ENCODE data around the gene DLL1. TPM values are rescaled to one million over a fixed set of nuclear protein-coding genes. Genes with fewer than 3 reads are reported as not detected.

The DLL1 gene
- total and polyA plus RNA-seq, 5 experiments from 2014 or later = 0.34 to 15.9 (median 1.5) TPM

DNA sequence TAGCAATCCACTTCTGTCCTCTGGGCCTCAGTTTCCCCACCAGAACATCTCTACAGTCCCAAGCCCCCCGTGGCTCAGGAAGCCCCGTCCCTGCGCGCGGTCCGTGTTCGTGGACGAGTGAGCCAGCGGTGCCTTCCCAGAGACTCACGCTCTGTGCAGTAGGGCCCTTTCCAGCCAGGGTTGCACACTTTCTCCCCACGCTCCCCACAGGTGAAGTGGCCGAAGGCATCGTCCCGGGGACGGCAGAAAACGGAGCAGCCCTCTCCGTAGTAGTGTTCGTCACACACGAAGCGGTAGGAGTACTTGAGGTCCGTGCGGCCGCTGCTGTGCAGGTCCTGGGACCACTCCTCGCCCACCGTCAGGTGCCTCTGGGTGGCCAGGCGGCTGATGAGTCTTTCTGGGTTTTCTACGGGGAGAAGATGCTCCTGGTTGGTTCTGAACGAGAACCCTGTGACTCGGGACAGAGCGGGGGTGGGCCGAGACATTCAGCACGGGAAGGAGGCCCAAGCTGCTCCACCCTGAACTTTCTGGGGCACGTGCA, 2.7 kb downstream of the DLL1 start:
- Mint-ChIP-seq H3K9me3 (no peaks in the 10 kb centered on the region), H3K27me3 (peaks cover 0 to 10% (median 7%) of the 10 kb centered on the region in 5 donors), H3K4me1 (peaks cover 25 to 35% (median 28%) of the 10 kb centered on the region in 4 donors), H3K27ac (peak overlapping the region in 5 of 10 donors; percentile 82 to 92 (median 87)), H3K36me3 (peaks cover 0 to 30% (median 9%) of the 10 kb centered on the region in 3 donors), H3K4me3 (peak overlapping the region; percentile 82 to 94 (median 88))
- POLR2A ChIA-PET = interaction anchor here (1.3 to 6.5 kb wide), 4 partner anchors 10 to 200 kb away, joined by 3 to 61 read pairs (median 21); no protein-coding TSS in a partner anchor
- ATAC-seq = no peak
- DNase-seq = no peak

DNA sequence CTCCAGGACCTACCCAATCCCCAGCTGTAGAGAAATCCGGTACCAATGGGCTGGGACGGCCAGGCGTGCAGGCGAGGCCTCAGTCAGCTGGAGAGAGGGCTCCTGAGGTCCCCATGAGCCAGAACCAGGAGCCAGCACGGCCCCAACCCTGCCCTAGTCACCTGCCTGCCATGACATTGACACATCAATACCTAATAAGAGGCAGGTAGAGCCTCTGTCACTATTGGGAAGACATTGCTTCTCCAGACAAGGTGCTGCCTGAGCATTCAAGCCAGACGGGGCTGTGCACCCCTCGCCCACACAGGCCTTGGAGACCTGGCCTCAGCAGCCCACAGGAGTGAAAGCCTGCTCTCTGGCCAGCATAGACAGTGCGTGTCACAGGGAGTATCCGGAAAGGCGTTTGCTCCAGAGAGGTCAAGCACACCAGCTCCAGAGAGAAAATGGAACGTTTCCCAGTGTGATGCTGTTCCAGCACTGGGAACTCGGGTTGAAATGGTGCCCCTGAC, 3.5 kb downstream of the DLL1 start:
- no peak overlapping the region for H3K27ac Mint-ChIP-seq
- H3K36me3 Mint-ChIP-seq = peaks cover 0 to 37% (median 10%) of the 10 kb centered on the region in 3 donors
- no peaks in the 10 kb centered on the region for H3K9me3 Mint-ChIP-seq
- POLR2A ChIA-PET = interaction anchor here (1.5 to 6.5 kb wide), 2 partner anchors 15 to 139 kb away, joined by 3 to 61 read pairs; no protein-coding TSS in a partner anchor
- ATAC-seq (no peak), DNase-seq (peak in 1 of 10 donors; percentile 35)
- peaks cover 18 to 28% (median 20%) of the 10 kb centered on the region in 4 donors for H3K4me1 Mint-ChIP-seq
- H3K4me3 Mint-ChIP-seq = peak overlapping the region in 7 of 10 donors; percentile 2 to 87 (median 42)
- H3K27me3 Mint-ChIP-seq = peaks cover 0 to 7% (median 6%) of the 10 kb centered on the region in 5 donors

DNA sequence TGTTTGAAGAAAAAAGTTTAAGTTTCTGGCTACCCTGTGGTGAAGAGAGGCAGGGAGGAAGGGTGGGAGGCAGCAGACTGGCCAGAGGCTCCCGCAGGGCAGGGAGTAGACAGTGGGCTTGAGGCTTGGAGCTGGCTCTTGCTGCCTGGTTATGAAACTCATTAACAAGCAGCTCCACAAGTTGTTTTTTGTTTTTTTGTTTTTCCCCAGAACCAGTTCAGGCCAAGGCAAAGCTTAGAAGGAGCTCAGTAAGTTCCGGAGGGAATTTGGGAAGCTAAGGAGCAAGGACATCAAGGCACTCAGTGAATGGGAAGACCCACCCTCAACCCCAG, 4.0 kb downstream of the DLL1 start:
- no peak for ATAC-seq

DNA sequence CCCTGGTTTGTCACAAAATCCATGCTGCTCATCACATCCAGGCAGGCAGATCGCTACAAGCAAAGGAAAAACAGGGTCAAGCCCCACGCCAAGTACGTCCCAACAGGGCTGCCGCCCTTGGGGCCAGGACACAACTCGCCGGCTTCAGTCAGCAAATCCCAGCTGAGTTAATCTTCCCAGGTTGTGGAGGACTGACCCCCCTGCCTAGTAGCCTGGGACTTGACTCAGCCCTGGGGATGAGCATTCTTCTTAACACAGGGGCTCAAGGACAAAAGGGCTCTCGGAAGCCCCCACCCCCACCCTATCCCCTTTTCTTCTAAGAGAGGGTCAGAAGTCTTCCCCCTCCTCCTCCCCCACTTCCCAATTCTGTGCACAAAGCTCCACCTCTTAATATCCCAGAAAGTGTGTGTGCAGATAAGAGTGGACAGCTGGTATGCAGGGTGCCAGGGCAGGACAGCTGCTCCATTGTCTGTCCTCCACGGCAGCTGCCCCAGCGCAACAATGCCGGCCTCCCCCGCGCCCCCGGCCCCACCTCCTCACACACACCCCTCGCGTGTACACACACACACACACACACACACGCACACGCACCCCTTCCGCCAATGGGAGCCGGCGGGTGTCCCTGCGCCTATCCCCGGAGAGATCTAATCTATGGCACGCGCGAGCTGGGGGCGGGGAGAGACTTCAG, 4.5 kb downstream of the DLL1 start:
- Mint-ChIP-seq H3K27ac (peak overlapping the region in 1 of 10 donors; percentile 11), H3K4me3 (peak overlapping the region in 2 of 10 donors; percentile 5 to 56), H3K36me3 (peaks cover 0 to 43% (median 12%) of the 10 kb centered on the region in 3 donors), H3K9me3 (no peaks in the 10 kb centered on the region), H3K4me1 (peaks cover 11 to 18% (median 13%) of the 10 kb centered on the region in 4 donors), H3K27me3 (peaks cover 0 to 4% (median 0%) of the 10 kb centered on the region in 5 donors)
- peak in 1 of 10 donors; percentile 45 for DNase-seq
- POLR2A ChIA-PET = interaction anchor here (0.6 to 6.5 kb wide), 2 partner anchors 14 to 139 kb away, joined by 3 to 61 read pairs; no protein-coding TSS in a partner anchor
- no peak for ATAC-seq

More for the DNA sequence above, 4.0 kb downstream of the DLL1 start:
- H3K27me3 Mint-ChIP-seq = peaks cover 0 to 6% (median 2%) of the 10 kb centered on the region in 5 donors
- peaks cover 14 to 23% (median 15%) of the 10 kb centered on the region in 4 donors for H3K4me1 Mint-ChIP-seq
- peaks cover 0 to 39% (median 12%) of the 10 kb centered on the region in 3 donors for H3K36me3 Mint-ChIP-seq
- no peak for DNase-seq
- POLR2A ChIA-PET = interaction anchor here (0.6 to 6.5 kb wide), 2 partner anchors 14 to 140 kb away, joined by 3 to 61 read pairs; no protein-coding TSS in a partner anchor
- H3K27ac Mint-ChIP-seq = no peak overlapping the region
- H3K9me3 Mint-ChIP-seq = no peaks in the 10 kb centered on the region
- H3K4me3 Mint-ChIP-seq = peak overlapping the region in 1 of 10 donors; percentile 43

DNA sequence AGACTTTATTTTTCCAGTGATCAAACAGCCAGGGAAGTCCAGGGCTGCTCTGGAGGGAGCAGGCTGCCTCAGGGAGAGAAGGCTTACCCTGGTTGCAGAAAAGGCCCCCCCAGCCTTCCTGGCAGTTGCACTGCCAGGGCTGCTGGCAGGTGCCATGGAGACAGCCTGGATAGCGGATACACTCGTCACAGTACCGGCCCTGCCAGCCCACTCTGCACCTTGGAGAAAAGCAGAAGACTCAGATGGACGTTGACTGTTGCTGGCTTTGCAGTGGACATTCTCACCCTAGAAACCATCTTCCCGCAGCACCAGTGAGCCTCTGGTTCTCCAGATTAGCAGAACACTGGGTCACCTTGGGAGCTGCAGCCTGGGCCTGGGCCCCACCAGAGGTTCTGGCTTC, 5.4 kb downstream of the DLL1 start:
- Mint-ChIP-seq H3K4me1 (peaks cover 13 to 18% (median 16%) of the 10 kb centered on the region in 4 donors), H3K27ac (peak overlapping the region in 1 of 10 donors; percentile 53), H3K36me3 (peaks cover 0 to 45% (median 12%) of the 10 kb centered on the region in 3 donors), H3K4me3 (no peak overlapping the region), H3K9me3 (no peaks in the 10 kb centered on the region), H3K27me3 (peaks cover 0 to 4% (median 0%) of the 10 kb centered on the region in 5 donors)
- DNase-seq (peak in 1 of 10 donors; percentile 18), ATAC-seq (no peak)
- POLR2A ChIA-PET = interaction anchor here (0.5 to 1.2 kb wide), 2 partner anchors 30 to 195 kb away, joined by 3 to 4 read pairs; no protein-coding TSS in a partner anchor

DNA sequence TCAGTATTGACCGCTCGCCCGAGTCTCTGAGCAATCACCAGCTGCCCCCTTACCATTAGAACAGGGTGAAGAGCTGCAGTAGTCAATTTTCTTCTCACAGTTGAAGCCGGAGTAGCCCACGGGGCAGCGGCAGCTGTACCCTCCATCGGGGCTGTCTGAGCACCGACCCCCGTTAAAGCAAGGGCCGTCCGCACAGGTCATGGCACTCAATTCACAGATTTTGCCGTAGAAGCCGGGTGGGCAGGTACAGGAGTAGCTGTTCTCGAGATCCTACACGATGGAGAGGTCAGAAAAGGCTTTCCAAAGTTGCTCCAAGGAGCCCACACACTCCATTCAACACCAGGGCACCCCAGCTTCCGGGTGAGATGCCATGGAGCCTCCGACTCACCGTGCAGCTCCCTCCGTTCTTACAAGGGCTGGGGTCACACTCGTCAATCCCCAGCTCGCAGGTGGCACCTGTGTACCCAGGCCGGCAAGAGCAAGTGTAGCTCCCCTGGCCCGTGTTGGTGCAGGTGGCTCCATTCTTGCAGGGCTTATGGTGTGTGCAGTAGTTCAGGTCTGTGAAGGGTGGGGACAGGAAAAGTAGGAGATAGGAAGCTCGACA, 5.9 kb downstream of the DLL1 start:
- DNase-seq (no peak), ATAC-seq (no peak)
- POLR2A ChIA-PET = interaction anchor here (0.6 to 1.2 kb wide), 2 partner anchors 10 to 194 kb away, joined by 3 to 4 read pairs; no protein-coding TSS in a partner anchor
- H3K4me1 Mint-ChIP-seq = peaks cover 11 to 18% (median 17%) of the 10 kb centered on the region in 4 donors
- no peak overlapping the region for H3K4me3 Mint-ChIP-seq
- H3K9me3 Mint-ChIP-seq = no peaks in the 10 kb centered on the region
- peaks cover 0 to 47% (median 12%) of the 10 kb centered on the region in 3 donors for H3K36me3 Mint-ChIP-seq
- H3K27me3 Mint-ChIP-seq = peaks cover 0 to 4% (median 0%) of the 10 kb centered on the region in 5 donors
- H3K27ac Mint-ChIP-seq = peak overlapping the region in 1 of 10 donors; percentile 53

DNA sequence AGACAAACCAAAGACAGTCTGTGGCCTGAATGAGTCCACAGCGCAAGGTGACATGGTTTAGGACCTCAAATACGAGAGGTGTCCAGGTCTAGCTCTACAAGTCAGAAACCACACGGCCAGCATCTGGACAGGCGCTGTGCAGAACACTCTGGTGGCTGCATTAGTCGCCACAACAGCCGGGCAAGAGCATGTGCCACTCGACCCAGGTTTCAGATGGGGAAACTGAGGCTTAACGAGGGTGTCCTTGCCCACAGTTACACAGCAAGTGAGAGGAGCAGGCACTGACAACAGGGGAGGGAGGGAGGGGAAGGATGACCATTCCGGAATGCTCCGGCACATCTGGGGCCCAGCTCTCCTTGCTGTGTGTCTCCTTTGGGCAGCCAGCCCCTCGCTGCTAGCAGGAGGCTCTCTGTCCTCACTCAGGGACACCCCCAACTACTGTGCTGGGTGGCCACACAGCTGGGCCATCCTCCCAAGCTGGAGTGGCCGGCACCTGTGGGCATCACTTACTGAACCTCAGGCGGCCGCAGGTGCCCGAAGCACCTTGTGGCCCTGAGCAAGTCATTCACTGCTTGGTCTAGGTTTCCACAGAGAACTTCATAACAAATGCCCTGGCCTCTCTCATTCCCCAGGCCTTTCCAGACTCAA, 6.6 kb downstream of the DLL1 start:
- Mint-ChIP-seq H3K9me3 (no peaks in the 10 kb centered on the region), H3K27me3 (peaks cover 0 to 4% (median 0%) of the 10 kb centered on the region in 5 donors), H3K4me3 (no peak overlapping the region), H3K4me1 (peaks cover 18 to 25% (median 24%) of the 10 kb centered on the region in 4 donors), H3K36me3 (peaks cover 0 to 49% (median 12%) of the 10 kb centered on the region in 3 donors), H3K27ac (no peak overlapping the region)
- POLR2A ChIA-PET = interaction anchor here (0.6 to 1.2 kb wide), 2 partner anchors 9 to 194 kb away, joined by 3 to 4 read pairs; no protein-coding TSS in a partner anchor
- ATAC-seq = no peak
- DNase-seq = no peak

DNA sequence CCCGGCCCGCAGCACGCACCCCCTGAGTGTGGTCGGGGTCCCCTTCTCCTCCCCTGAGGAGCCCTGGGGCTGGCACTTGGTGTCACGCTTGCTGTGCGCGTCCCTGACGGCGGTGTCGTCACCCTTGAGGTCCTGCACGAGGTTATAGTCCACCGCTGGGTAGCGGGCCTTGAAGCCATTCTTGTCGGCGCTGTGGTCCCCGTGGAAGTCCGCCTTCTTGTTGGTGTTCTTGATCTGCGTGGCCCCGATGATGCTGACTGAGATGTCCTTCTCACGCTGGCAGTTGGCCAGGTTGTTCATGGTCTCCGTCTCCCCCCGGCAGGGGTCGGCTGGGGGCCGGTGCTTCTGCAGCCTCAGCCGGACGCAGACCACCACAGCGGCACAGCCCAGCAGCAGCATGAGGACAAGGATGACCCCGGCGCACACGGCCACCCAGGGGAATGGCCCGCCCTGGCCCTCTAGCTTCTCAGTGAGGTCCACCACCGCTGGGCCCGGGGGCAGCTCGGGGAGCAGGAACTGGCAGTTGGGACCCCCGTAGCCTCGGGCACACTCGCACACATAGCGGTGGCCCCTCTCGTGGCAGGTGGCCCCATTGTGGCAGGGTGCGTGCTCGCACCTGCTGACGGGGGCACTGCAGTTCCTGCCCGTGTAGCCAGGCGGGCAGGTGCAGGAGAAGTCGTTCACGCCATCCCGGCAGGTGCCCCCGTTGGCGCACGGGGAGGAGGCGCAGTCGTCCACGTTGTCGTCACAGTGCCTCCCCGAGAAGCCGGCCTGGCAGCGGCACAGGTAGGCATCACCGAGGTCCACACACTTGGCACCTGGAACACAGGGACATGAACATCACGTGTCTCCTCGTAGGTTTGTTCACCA, 7.4 kb downstream of the DLL1 start:
- POLR2A ChIA-PET = no interaction called here
- no peak for DNase-seq

DNA sequence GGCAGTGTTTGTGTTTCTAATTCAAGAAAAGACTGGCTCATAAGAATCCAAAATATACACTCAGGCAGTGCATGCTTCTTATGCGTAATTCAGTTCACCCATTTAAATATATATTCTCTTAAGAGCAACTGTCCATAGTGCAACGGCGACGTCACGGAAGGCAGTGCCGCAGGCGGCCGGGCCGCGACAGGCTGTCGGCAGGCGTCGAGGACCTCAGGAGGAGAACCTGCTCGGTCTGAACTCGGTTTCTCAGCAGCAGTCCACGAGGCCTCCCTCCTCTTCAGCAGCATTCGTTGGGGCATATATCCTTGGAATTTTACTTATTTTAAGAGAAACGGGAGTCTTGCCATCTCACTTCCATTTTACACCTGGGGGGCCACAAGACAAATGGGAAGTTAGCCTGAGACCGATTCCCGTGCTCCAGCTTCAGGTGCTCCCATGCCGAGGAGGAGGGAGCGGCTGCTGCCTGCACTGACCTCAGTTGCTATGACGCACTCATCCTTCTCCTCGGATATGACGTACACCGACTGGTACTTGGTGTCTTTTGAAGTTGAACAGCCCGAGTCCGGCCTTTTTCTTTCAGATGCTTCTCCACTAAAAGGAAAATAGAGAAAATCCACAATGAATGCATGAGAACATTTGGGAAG, 8.2 kb downstream of the DLL1 start:
- POLR2A ChIA-PET = no interaction called here
- H3K27ac Mint-ChIP-seq = no peak overlapping the region

More for the DNA sequence above, 7.4 kb downstream of the DLL1 start:
- Mint-ChIP-seq H3K9me3 (no peaks in the 10 kb centered on the region), H3K36me3 (peaks cover 0 to 45% (median 12%) of the 10 kb centered on the region in 3 donors), H3K27me3 (peaks cover 0 to 2% (median 0%) of the 10 kb centered on the region in 5 donors), H3K4me3 (no peak overlapping the region), H3K27ac (no peak overlapping the region), H3K4me1 (peaks cover 16 to 28% (median 26%) of the 10 kb centered on the region in 4 donors)
- ATAC-seq = no peak

DNA sequence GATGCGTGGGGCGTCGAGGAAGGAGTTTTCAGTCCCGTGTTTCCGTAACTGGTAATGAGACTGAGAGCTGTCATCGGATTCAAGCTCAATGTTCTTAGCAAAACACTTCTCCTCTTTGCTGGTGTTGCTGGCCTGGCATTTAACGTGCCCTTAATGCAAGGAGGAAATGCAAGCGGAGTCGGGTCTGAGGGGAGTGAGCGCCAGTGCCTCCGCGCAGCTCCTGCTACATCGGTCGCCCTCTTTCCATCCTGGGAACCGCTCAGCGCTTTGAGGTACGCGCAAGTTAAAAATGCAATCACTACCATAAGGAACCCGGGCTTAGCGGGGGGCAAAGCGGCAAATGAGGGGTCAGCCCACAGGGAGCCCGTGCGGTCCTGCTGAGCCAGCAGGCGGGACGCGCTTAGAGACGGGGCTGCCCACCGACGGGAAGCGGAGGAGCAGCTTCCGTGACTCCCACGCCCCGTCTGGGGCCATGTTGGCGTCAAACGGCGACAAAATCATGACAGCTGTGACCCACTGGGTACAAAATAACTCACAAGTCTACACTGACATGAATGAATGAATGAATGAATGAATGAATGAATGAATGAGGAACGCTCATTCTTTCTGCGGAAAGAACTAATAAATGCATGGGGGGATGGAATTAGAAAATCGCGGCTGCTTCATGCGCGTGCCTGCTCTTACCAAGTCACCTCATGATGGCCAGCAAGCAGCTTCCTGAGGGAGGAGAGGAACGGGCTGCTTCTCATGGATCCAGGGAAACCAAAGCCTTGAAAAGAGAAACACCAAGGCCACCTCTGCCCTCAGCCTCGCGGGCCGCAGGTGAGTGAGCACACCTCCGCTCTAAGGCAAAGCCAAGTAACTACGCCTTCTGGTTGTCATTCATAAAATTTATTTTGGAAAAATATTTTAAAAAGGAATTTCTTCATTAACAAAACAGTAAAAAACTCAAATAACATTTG, 9.3 kb downstream of the DLL1 start:
- peaks cover 18 to 37% (median 30%) of the 10 kb centered on the region in 4 donors for H3K4me1 Mint-ChIP-seq
- peaks cover 0 to 42% (median 9%) of the 10 kb centered on the region in 3 donors for H3K36me3 Mint-ChIP-seq
- POLR2A ChIA-PET = interaction anchor here (1.5 to 2.4 kb wide), 3 partner anchors 10 to 24 kb away, joined by 3 to 14 read pairs (median 10); partner anchors contain the start of gene DLL1
- peak overlapping the region in 2 of 10 donors; percentile 81 to 84 for H3K4me3 Mint-ChIP-seq
- peak overlapping the region in 7 of 10 donors; percentile 12 to 97 (median 89) for H3K27ac Mint-ChIP-seq
- peaks cover 0 to 4% (median 0%) of the 10 kb centered on the region in 9 donors for H3K9me3 Mint-ChIP-seq
- ATAC-seq (no peak), DNase-seq (no peak)
- H3K27me3 Mint-ChIP-seq = peaks cover 0 to 2% (median 0%) of the 10 kb centered on the region in 5 donors

More for the DNA sequence above, 8.2 kb downstream of the DLL1 start:
- H3K27me3 Mint-ChIP-seq = peaks cover 0 to 2% (median 0%) of the 10 kb centered on the region in 5 donors
- peaks cover 0 to 44% (median 12%) of the 10 kb centered on the region in 3 donors for H3K36me3 Mint-ChIP-seq
- ATAC-seq (no peak), DNase-seq (no peak)
- no peak overlapping the region for H3K4me3 Mint-ChIP-seq
- H3K4me1 Mint-ChIP-seq = peaks cover 16 to 29% (median 25%) of the 10 kb centered on the region in 4 donors
- peaks cover 0 to 2% (median 0%) of the 10 kb centered on the region in 9 donors for H3K9me3 Mint-ChIP-seq
